Esophagus muscularis mucosa (tissue), 4 donors: ENCODE results near the gene DNAH2. TPM values are rescaled to one million over a fixed set of nuclear protein-coding genes. Genes with fewer than 3 reads are reported as not detected.

Source experiments
- DNase-seq: peaks from one replicate; pipeline ENCODE4 v3.0.0-alpha.2; 2017; ENCODE audit errors: extremely low spot score
- H3K27ac ChIP-seq, 4 donors: fragments of 200-600 bp; sonication (generic); replicated peaks in 1 of 4; 1 replicate in 3 of 4; 2 replicates in 1 of 4; pipeline ENCODE4 v1.5.1; 2016 to 2019; ENCODE audit warnings: mild to moderate bottlenecking in 1 of 4
- H3K27me3 ChIP-seq, 4 donors: fragments of 200-600 bp; sonication (generic); one replicate each; pipeline versions ENCODE4 v1.5.1 to v1.6.0; 2016 to 2019
- H3K36me3 ChIP-seq, 4 donors: fragments of 200-600 bp; sonication (generic); one replicate each; pipeline ENCODE4 v1.5.1; 2016 to 2019
- H3K4me1 ChIP-seq, 4 donors: fragments of 200-600 bp; sonication (generic); one replicate each; pipeline ENCODE4 v1.5.1; 2016 to 2019
- H3K4me3 ChIP-seq, 4 donors: fragments of 200-600 bp; sonication (generic); 1 replicate in 2 of 4; 2 replicates in 2 of 4; pipeline ENCODE4 v1.5.1; 2016 to 2019; ENCODE audit warnings: mild to moderate bottlenecking in 4 of 4, moderate library complexity in 1 of 4
- H3K9me3 ChIP-seq, 4 donors: fragments of 200-600 bp; sonication (generic); 1 replicate in 3 of 4; 2 replicates in 1 of 4; pipeline ENCODE4 v1.5.1; 2016 to 2019
- EP300 ChIP-seq: sonication (generic); formaldehyde crosslinking; IDR thresholded peaks from one replicate; pipeline ENCODE4 v1.6.1; 2017; ENCODE audit warnings: antibody characterized with exemption
- POLR2A ChIP-seq: fragments of 450-650 bp; IDR thresholded peaks from one replicate; pipeline ENCODE4 v1.6.1; 2017; ENCODE audit warnings: antibody characterized with exemption, moderate library complexity, mild to moderate bottlenecking, low read depth
- POLR2AphosphoS5 ChIP-seq, 2 donors: sonication (generic); formaldehyde crosslinking; IDR thresholded peaks; one replicate each; pipeline ENCODE4 v1.6.1; 2017; ENCODE audit warnings: antibody characterized with exemption in 2 of 2
- WGBS: methylation state at CpG from one replicate; pipeline ENCODE4 v1.1.5; 2018; 5-methylcytosine and 5-hydroxymethylcytosine counted together
- intact Hi-C: fragments of 100-400 bp; cut with DNase I; formaldehyde crosslinking; loops from one replicate; pipeline ENCODE4 v1.15.1; 2023
- total RNA-seq, 4 donors: library from RNA; depleted of rRNA; stranded (reverse); fragments of >200 nt; gene quantifications; one replicate each; pipeline versions ENCODE4 v1.1.0 to v1.2.1, GENCODE V29; 2016
- TF ChIP-seq, protein P1 (sequence below), 3 experiments: fragments of 200-600 bp in 2 of 3; fragments of 450-650 bp in 1 of 3; sonication (generic) in 2 of 3; IDR thresholded peaks; one replicate each; pipeline ENCODE4 v1.5.1; 2017 to 2019; ENCODE audit warnings: antibody characterized with exemption in 3 of 3, mild to moderate bottlenecking in 2 of 3, moderate library complexity in 1 of 3

Gene DNAH2
- total RNA-seq, 4 donors from 2014 or later = under 0.01 to 0.17 (median 0.06) TPM

DNA sequence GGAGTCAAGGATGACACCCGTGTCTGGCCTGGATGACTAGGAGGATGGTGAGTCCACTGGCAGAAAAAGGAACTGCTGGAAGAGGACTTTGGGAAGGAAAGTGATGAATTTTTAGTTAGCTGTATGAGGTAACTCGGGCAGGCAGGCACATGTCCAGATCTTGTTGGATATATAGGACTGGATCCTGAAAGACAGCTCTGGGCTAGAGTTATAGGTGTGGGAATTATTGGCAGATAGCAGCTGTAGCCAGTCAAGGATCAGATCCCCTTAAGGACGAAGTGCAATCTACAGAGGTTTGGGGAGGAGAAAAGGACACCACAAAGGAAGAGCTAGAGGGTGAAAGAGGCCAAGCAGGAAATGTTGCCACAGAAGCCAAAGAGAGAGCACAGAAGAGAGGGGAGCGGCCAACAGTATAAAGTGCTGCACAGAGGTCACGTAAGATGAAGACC is 150.4 kb downstream of the DNAH2 start:
- Histone ChIP-seq H3K36me3 (peaks cover 0 to 7% (median 2%) of the 10 kb centered on the region in 4 donors), H3K27ac (no peak overlapping the region), H3K27me3 (no peaks in the 10 kb centered on the region), H3K9me3 (no peaks in the 10 kb centered on the region), H3K4me1 (peaks cover 0 to 4% (median under 1%) of the 10 kb centered on the region in 4 donors), H3K4me3 (no peak overlapping the region)
- WGBS = 68% methylated on average over 5 of the region's 5 CpGs
- intact Hi-C loops = no loop called here
- no peak for TF ChIP-seq POLR2A
- TF ChIP-seq, protein P1, sequence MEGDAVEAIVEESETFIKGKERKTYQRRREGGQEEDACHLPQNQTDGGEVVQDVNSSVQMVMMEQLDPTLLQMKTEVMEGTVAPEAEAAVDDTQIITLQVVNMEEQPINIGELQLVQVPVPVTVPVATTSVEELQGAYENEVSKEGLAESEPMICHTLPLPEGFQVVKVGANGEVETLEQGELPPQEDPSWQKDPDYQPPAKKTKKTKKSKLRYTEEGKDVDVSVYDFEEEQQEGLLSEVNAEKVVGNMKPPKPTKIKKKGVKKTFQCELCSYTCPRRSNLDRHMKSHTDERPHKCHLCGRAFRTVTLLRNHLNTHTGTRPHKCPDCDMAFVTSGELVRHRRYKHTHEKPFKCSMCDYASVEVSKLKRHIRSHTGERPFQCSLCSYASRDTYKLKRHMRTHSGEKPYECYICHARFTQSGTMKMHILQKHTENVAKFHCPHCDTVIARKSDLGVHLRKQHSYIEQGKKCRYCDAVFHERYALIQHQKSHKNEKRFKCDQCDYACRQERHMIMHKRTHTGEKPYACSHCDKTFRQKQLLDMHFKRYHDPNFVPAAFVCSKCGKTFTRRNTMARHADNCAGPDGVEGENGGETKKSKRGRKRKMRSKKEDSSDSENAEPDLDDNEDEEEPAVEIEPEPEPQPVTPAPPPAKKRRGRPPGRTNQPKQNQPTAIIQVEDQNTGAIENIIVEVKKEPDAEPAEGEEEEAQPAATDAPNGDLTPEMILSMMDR (IDR thresholded peaks at IDR 0.05) = no peak
- TF ChIP-seq POLR2AphosphoS5 (IDR thresholded peaks at IDR 0.05) = no peak
- TF ChIP-seq EP300 = no peak
- no peak for DNase-seq

DNA sequence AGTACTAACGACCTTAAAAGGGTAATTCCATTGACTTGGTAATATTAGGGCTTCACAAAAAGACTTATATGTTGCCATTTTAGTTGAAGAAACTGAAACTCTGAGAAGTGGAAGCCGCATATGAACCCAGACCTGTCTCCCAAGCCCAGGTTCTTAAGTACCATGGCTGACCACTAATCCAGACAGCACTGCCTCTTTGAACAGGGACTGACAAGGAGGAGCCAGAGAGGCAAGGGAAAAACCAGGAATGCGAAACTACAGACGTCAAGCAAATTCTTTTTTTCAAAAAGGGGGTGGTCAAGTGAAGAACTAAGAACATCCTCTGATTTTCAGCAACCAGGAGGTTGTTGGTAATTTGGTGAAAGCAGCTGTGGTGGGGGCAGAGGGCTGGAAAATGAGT is 155.5 kb downstream of the DNAH2 start:
- intact Hi-C loops = no loop called here

DNA sequence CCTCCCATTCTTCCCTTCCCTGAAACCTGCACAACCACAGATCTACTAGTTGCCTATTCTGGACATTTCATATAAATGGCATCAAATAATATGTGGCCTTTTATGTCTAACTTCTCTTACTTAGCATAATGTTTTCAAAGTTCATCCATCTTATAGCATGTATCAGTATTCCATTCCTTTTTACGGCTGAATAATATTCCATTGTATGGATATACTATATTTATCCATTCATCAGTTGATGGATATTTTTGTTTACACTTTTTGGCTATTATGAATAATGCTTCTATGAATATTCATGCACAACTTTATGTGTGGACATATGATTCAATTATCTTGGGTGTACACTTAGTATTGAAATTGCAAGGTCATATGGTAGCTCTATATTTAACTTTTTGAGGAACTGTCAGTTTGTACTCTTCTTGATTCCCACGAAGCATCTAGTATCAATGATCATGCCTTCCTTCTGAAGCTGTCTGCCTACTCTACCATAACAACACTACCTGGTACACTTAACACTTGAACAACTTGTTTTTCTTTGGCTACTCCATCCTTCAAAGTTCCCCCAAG is 158.3 kb downstream of the DNAH2 start:
- intact Hi-C loops = no loop called here
- 90% methylated on average over 2 of the region's 2 CpGs for WGBS
- no peak for DNase-seq
- Histone ChIP-seq H3K9me3 (no peaks in the 10 kb centered on the region), H3K27ac (no peak overlapping the region), H3K4me3 (no peak overlapping the region), H3K4me1 (peaks cover 0 to 7% (median 0%) of the 10 kb centered on the region in 4 donors), H3K36me3 (peaks cover 0 to 26% (median 8%) of the 10 kb centered on the region in 4 donors), H3K27me3 (no peaks in the 10 kb centered on the region)
- TF ChIP-seq EP300 (no peak), POLR2A (no peak), POLR2AphosphoS5 (IDR thresholded peaks at IDR 0.05) (no peak)
- TF ChIP-seq, protein P1 (IDR thresholded peaks at IDR 0.05) = no peak

More for the DNA sequence above, 155.5 kb downstream of the DNAH2 start:
- Histone ChIP-seq H3K36me3 (peaks cover 0 to 9% (median 2%) of the 10 kb centered on the region in 4 donors), H3K9me3 (no peaks in the 10 kb centered on the region), H3K4me1 (no peaks in the 10 kb centered on the region), H3K4me3 (no peak overlapping the region), H3K27me3 (no peaks in the 10 kb centered on the region), H3K27ac (no peak overlapping the region)
- 72% methylated on average over 4 of the region's 4 CpGs for WGBS
- no peak for DNase-seq
- no peak for TF ChIP-seq EP300
- no peak for TF ChIP-seq POLR2A
- no peak for TF ChIP-seq POLR2AphosphoS5 (IDR thresholded peaks at IDR 0.05)
- TF ChIP-seq, protein P1 (IDR thresholded peaks at IDR 0.05) = no peak

DNA sequence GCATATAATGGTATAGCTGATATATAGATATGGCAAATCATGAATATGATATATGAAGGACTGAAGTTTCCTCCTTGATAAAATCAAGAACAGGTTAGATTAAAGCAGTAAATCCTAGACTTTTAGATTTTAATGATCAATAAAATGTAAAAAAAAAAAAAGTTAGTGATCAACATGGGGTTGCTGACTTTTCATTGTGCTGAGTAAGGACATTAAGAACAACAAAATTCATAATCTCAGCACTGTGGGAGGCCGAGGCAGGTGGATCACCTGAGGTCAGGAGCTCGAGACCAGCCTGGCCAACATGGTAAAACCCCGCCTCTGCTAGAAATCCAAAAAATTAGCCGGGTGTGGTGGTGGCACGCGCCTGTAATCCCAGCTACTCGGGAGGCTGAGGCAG is 160.7 kb downstream of the DNAH2 start:
- no peak overlapping the region for H3K4me3 ChIP-seq
- peaks cover 0 to 27% (median 9%) of the 10 kb centered on the region in 4 donors for H3K36me3 ChIP-seq
- no peaks in the 10 kb centered on the region for H3K27me3 ChIP-seq
- 93% methylated on average over 7 of the region's 7 CpGs for WGBS
- H3K4me1 ChIP-seq = peaks cover 0 to 27% (median 19%) of the 10 kb centered on the region in 4 donors
- TF ChIP-seq EP300 (no peak), POLR2A (no peak), POLR2AphosphoS5 (IDR thresholded peaks at IDR 0.05) (no peak)
- TF ChIP-seq, protein P1 (IDR thresholded peaks at IDR 0.05) = no peak
- no peak overlapping the region for H3K27ac ChIP-seq
- intact Hi-C loops = no loop called here
- H3K9me3 ChIP-seq = no peaks in the 10 kb centered on the region
- no peak for DNase-seq
